Measurements from ENCODE around the gene ARHGAP42.

The ARHGAP42 gene

DNA sequence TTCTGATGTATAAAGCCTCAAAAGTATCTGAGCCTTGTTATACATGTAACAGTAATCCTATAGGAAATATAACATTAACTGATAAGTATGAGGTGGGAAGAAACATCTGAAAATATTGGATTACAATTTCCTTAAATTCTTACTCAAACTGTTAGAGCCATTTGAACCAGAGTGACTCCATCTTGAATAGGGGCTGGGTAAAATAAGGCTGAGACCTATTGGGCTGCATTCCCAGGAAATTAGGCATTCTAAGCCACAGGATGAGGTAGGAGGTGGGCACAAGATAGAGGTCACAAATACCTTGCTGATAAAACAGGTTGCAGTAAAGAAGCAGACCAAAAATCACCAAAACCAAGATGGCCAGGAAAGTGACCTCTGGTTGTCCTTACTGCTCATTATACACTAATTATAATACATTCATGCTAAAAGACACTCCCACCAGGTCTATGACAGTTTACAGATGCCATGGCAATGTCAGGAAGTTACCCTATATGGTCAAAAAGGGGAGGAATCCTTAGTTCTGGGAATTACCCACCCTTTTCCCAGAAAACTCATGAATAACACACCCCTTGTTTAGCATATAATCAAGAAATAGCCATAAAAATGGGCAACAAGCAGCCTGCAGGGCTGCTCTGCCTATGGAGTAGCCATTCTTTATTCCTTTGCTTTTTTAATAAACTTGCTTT, 327.7 kb downstream of the ARHGAP42 start:
- no peak for DNase-seq (ENCODE audit: low spot score)

DNA sequence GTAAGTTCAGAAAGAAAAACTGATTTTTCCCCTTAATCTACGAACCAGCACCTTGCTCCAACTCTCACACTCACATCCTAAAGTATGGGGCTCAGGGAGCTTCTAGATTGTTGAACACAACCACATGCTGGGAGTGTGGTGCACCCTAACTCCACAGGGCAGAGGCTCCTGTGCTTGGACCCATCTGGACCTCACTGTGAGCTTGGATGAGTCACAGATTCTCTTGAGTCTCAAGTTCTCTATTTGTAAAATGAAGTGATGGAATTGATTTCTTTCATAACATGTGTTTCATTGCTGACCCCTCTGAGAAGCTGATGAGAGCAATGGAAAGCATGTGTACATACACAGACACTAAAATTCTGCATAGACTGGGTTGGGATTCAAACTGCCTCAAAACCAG, 332.8 kb downstream of the ARHGAP42 start:
- no peak for DNase-seq (ENCODE audit: low spot score)

DNA sequence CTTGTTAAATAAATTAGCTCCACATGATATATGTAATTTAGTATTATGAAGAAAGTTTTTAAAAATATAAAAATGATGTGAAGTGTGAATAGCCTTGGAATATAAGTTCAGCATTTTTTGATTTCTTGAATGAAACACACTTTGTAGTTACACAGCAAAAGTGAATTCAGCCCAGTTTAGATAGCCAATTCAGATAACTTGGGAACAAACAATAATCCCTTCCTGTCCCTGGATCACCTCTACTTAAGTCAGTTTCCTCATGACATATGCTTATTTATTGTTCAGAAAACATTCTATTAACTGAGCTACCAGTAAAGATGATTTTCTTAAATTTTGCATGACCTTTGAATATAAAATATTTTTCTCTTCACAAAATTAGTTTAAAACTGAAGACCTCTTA, 335.2 kb downstream of the ARHGAP42 start:
- DNase-seq (ENCODE audit: low spot score) = no peak

DNA sequence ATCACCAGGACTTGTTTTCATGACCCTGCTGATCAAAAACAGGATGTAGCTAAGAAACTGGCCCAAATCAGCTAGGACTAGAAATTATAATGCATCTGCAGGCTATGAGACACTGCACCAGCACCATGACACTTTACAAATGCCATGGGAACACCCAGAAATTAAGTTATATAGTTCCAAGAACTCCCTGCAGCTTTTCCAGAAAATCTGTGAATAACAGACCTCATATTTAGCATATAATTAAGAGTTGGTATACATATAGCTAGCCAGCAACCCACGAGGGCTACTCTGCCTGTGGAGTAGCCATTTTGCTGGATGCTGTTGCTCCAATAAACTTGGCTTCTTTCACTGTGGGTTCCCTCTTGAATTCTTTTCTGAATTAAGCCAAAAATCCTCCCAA, 341.6 kb downstream of the ARHGAP42 start:
- DNase-seq (ENCODE audit: low spot score) = no peak

DNA sequence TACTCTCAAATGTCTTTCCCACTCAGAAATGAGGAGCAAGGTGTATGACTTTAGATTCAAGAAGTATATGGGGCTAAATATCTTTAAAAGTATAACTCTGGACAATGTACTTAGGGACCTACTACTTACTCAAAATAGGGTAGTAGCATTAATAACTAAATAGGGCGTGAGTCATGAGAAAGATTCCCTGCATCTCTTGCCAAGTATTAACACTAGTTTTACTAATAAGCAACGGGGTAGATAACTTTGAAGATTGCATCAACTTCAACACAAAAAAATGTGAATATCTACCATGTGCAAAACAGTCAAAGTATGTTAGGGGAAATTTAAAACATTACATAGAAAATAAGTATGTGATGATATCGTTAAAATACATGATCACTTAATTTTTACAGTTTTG, 342.9 kb downstream of the ARHGAP42 start:
- DNase-seq (ENCODE audit: low spot score) = no peak

DNA sequence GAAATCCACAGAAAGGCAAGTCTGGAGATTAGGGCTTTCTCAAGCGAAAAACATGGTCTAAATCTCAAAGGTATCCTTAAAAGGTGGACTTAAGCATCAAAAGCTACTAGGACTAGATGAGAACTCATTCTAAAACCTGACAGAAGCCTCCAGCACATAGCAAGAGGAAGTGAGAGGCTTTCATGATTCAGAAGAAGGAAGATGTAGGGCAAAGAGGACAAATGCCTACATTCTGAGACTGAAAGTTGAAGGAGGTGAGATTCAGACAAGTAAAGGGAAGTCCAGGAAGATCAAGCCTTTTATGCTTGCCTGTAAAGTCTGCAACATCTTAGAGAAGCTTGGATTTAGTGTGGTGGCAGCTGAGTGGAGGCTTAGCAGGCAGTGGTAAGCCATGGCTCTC, 343.6 kb downstream of the ARHGAP42 start:
- no peak for DNase-seq (ENCODE audit: low spot score)

DNA sequence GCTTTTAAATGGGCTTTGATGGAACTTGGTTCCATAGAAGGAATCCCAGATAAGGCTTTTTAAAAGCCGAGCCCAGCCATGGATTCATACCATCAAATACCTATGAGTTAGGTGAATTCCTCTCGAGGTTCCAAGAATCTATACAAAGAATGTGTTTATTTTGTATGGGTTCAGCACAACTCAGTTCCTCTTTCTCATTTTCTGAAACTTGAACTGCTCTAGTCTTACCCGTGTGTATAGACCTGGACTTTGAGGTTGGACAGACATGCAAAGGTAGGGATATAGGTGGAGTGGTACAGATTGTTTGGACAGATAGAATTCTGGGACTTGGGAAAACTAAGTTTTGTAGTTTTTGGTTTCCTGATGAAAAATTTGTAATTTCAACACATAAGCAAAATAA, 344.6 kb downstream of the ARHGAP42 start:
- no peak for DNase-seq (ENCODE audit: low spot score)

DNA sequence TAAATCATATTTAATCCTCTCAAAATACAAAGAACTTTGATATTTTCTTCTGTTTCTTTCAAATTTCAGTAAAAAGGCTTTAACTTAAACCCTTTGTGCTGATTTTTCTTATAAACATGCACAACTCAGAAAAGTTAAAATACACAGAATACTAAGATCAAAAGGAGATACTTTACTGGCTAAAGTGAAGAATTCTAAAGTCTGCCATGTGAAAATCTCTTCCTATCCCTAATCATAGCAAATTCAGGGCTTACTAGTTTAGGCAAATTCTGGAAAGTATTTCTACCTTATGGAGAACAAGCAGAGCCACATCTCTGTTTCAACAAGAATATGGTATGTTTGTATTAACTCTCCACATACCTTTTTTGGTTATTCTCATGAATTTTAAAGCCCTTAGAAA, 345.9 kb downstream of the ARHGAP42 start:
- DNase-seq (ENCODE audit: low spot score) = no peak

DNA sequence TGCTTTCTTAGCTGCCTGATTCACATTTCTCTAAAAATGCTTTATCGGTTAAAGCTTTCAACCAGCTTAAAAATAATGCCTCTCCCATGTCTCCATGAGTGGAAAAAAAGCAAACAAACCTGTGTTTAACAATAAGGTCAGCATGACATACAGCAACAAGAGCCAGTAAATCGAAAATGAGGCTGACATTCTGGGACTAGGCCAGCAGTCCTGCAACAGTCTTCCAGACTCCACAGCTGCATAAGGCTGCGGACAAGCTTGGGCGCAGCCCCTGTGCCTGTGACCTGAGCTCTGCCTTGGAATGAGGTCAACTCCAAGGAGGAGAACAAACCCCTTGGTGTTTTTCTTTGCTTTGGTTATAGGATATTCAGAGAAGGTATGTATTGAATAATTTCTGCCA, 347.0 kb downstream of the ARHGAP42 start:
- no peak for DNase-seq (ENCODE audit: low spot score)

DNA sequence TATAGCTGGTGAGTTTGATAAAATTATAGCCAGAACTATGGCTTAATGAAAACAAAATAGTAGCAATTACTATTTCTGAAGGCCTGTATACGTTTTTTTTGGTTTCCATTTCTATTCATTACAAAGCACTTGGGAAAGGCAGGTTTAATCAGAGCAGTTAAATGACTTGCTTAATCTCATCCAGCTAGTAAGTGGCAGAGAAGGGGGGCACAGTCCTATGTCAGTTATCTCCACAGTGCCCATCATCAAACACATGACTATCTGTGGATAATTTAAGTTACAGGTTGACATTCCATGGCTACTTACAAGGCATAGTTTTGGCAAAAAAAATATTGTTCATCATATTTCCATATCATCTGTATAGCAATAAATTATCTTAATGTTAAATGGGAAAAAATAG, 348.8 kb downstream of the ARHGAP42 start:
- no peak for DNase-seq (ENCODE audit: low spot score)

Small RNAs within 50 kb of the gene (small RNA-seq; reads per million reads assigned to genes)
- gene RN7SL222P = 0 to 0.04 reads per million in 2 experiments
